Ishikawa (cell line): Measurements from ENCODE around the gene ANKFY1.

ENCODE experiments used
- CREB1 ChIP-seq: IDR thresholded peaks from 2 replicates; pipeline ENCODE4 v1.6.1; 2012; ENCODE audit warnings: low read depth
- EP300 ChIP-seq: IDR thresholded peaks from 2 replicates; pipeline ENCODE4 v1.6.1; 2012; ENCODE audit warnings: borderline replicate concordance
- FOXM1 ChIP-seq: IDR thresholded peaks from 2 replicates; pipeline ENCODE4 v1.6.1; 2012; ENCODE audit warnings: low read depth, borderline replicate concordance
- RAD21 ChIP-seq: IDR thresholded peaks from 2 replicates; pipeline ENCODE4 v1.6.1; 2012; ENCODE audit warnings: low read depth
- TAF1 ChIP-seq: IDR thresholded peaks from 2 replicates; pipeline ENCODE4 v1.6.1; 2012; ENCODE audit warnings: low read depth, mild to moderate bottlenecking
- TCF12 ChIP-seq: IDR thresholded peaks from 2 replicates; pipeline ENCODE4 v1.6.1; 2012; ENCODE audit warnings: low read depth
- TEAD4 ChIP-seq: IDR thresholded peaks from 2 replicates; pipeline ENCODE4 v1.6.1; 2012

DNA sequence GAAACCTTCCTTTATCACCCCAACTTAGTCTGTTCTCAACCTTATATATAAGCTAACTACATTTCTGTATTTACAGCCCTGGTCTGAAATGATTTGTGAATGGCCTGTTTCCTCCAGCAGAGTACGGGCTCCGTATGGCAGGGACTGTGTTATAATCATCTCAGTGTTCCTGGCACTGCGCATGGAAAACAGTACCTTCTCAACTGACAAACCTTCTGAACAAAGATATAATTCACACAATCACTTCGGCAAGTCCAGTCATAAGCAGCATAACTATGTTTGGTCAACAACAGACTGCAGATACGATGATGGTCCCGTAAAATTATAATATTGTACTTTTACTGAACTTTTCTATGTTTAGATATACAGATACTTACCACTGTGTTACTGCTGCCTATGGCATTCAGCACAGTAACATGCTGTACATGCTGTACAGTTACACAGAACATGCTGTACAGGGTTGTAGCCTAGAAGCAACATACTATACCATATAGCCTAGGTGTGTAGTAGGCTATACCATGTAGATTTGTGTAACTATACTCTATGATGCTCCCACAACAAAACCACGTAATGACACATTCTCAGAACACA, 30.0 kb downstream of the ANKFY1 start:
- TF ChIP-seq TEAD4 (no peak), CREB1 (no peak), EP300 (no peak), TAF1 (no peak), RAD21 (no peak), FOXM1 (no peak), TCF12 (no peak)
